Keratinocyte (primary cell): ENCODE data around the gene RANBP9.

Source experiments
- CTCF ChIP-seq, 3 experiments: IDR thresholded peaks in 1 of 3; conservative IDR thresholded peaks in 1 of 3; optimal IDR thresholded peaks in 1 of 3; 2 replicates in 2 of 3; 3 replicates in 1 of 3; pipeline versions ENCODE3 to v1.5.1; 2011; ENCODE audit warnings: low read length in 3 of 3, mild to moderate bottlenecking in 3 of 3, moderate library complexity in 2 of 3, control low read depth in 1 of 3, inconsistent platforms in 1 of 3; ENCODE audit not compliant: insufficient read depth in 2 of 3; ENCODE audit errors: extremely low read depth in 1 of 3
- EZH2 ChIP-seq: IDR thresholded peaks from one replicate; pipeline ENCODE4 v1.6.1; 2012; ENCODE audit warnings: inconsistent platforms, mild to moderate bottlenecking, low read length, moderate library complexity

- TF ChIP-seq EZH2 (no peak), CTCF (optimal IDR thresholded peaks at IDR 0.05 in 1 of 3, IDR thresholded peaks at IDR 0.05 in 1 of 3, conservative IDR thresholded peaks at IDR 0.05 in 1 of 3; ENCODE audit: extremely low read depth in 1 of 3, insufficient read depth in 2 of 3, low read length in 3 of 3) (no peak)
Measured at GRCh38 chr6:13695252-13695651, 16.4 kb downstream of the RANBP9 start.
